Small intestine (tissue), 7 donors: Measurements from ENCODE around the gene TRMT2B. TPM values are rescaled to one million over a fixed set of nuclear protein-coding genes. Genes with fewer than 3 reads are reported as not detected.
"Not testable (repeated sequence)": the region's sequence is repeated elsewhere in the genome, so short reads cannot be mapped to it uniquely, and the experiment has no call there.

ENCODE experiments used
- DNase-seq, 2 donors: peaks; one replicate each; pipeline versions ENCODE4 v3.0.0 to v3.0.0-alpha.2; 2013
- FAIRE-seq: peaks from 2 replicates; lab custom pipeline; 2012; peaks lifted over from hg19 to GRCh38; lab: Jason Lieb, UNC
- H3K27ac ChIP-seq, 3 donors: one replicate each; pipeline ENCODE4 v1.5.1; 2013; ENCODE audit warnings: low read length in 2 of 3, mild to moderate bottlenecking in 2 of 3, control low read depth in 1 of 3, inconsistent platforms in 1 of 3, low read depth in 1 of 3, moderate library complexity in 1 of 3
- H3K27me3 ChIP-seq, 3 donors: one replicate each; pipeline ENCODE4 v1.6.1; 2013; ENCODE audit warnings: low read length in 3 of 3, inconsistent platforms in 1 of 3; ENCODE audit not compliant: control insufficient read depth in 3 of 3, insufficient read depth in 3 of 3
- H3K36me3 ChIP-seq, 3 donors: one replicate each; pipeline ENCODE4 v1.6.1; 2013; ENCODE audit warnings: low read length in 3 of 3, inconsistent platforms in 1 of 3, low read depth in 1 of 3, mild to moderate bottlenecking in 1 of 3, moderate library complexity in 1 of 3; ENCODE audit not compliant: control insufficient read depth in 3 of 3, insufficient read depth in 2 of 3
- H3K4me1 ChIP-seq, 3 donors: one replicate each; pipeline ENCODE4 v1.6.1; 2013; ENCODE audit warnings: low read length in 2 of 3, inconsistent platforms in 1 of 3, low read depth in 1 of 3, mild to moderate bottlenecking in 1 of 3, moderate library complexity in 1 of 3; ENCODE audit not compliant: control insufficient read depth in 3 of 3, insufficient read depth in 2 of 3
- H3K4me3 ChIP-seq, 3 donors: one replicate each; pipeline ENCODE4 v1.5.1; 2013; ENCODE audit warnings: low read length in 3 of 3, control low read depth in 1 of 3, inconsistent platforms in 1 of 3, low read depth in 1 of 3, mild to moderate bottlenecking in 1 of 3, moderate library complexity in 1 of 3
- H3K9me3 ChIP-seq, 2 donors: one replicate each; pipeline ENCODE4 v1.6.1; 2013; ENCODE audit warnings: low read depth in 1 of 2, low read length in 1 of 2; ENCODE audit not compliant: control insufficient read depth in 2 of 2, insufficient read depth in 1 of 2
- WGBS, 3 donors: extraction: QIAGEN DNeasy Blood & Tissue Kit; methylation state at CpG; one replicate each; pipeline ENCODE4 v1.1.7; 2013; 5-methylcytosine and 5-hydroxymethylcytosine counted together
- polyA plus RNA-seq, 4 donors: library from polyadenylated mRNA; stranded (reverse) in 3 of 4; unstranded in 1 of 4; fragments of 200-250 nt in 3 of 4; fragments of 120-200 nt in 1 of 4; gene quantifications; one replicate each; pipeline versions ENCODE4 v1.2.1 to v1.2.3, GENCODE V29; 2013
- donor health status: healthy with polysubstance abuse.
- donor health status: control.
- donor health status: control.
- donor health status: Bipolar disorder and iron deficiency.
- donor health status: healthy.

TRMT2B gene
- polyA plus RNA-seq, 4 donors = 7.3 to 18.2 (median 10.3) TPM

- Histone ChIP-seq H3K36me3 (no peaks in the 10 kb centered on the region), H3K27ac (no peak within 1 kb of the TSS), H3K27me3 (peaks cover 0 to 7% (median 0%) of the 10 kb centered on the region in 3 donors), H3K4me1 (no peaks in the 10 kb centered on the region), H3K9me3 (no peaks in the 10 kb centered on the region), H3K4me3 (peak within 1 kb of the TSS in 1 of 3 donors; percentile 49)
- FAIRE-seq (no peak), DNase-seq (peak; percentile 4 to 24)
- 5 to 28% (median 8%) methylated on average over 20 to 23 of the region's 23 CpGs for WGBS, 3 donors
These were observed 27.0 kb upstream of the TRMT2B start, which contains the start of gene TMEM35A for GRCh38 chrX:101078716-101079598. TSS of gene TMEM35A (plus strand) at chrX:101078879. CDS start at chrX:101079003, 124 bp downstream.

GRCh38 chrX:101071582-101071981 is 19.7 kb upstream of the TRMT2B start:
- Histone ChIP-seq H3K9me3 (no peaks in the 10 kb centered on the region), H3K27me3 (no peaks in the 10 kb centered on the region), H3K4me3 (no peak overlapping the region), H3K4me1 (no peaks in the 10 kb centered on the region), H3K36me3 (no peaks in the 10 kb centered on the region), H3K27ac (no peak overlapping the region)
- WGBS, 3 donors = 41 to 70% (median 53%) methylated on average over 3 of the region's 3 CpGs
- FAIRE-seq (no peak), DNase-seq (no peak)

GRCh38 chrX:101062176-101062575 is 10.3 kb upstream of the TRMT2B start:
- H3K27ac ChIP-seq = no peak overlapping the region
- no peak for DNase-seq
- no peaks in the 10 kb centered on the region for H3K36me3 ChIP-seq
- H3K4me3 ChIP-seq = no peak overlapping the region
- no peaks in the 10 kb centered on the region for H3K27me3 ChIP-seq
- no peak for FAIRE-seq
- H3K9me3 ChIP-seq = no peaks in the 10 kb centered on the region
- H3K4me1 ChIP-seq = no peaks in the 10 kb centered on the region

- no peak for FAIRE-seq
- 72 to 85% (median 83%) methylated on average over 3 of the region's 3 CpGs for WGBS, 3 donors
These were observed 5.3 kb upstream of the TRMT2B start for GRCh38 chrX:101057093-101057714.

GRCh38 chrX:101056551-101056950 is 4.6 kb upstream of the TRMT2B start:
- 87 to 93% (median 91%) methylated on average over 4 of the region's 4 CpGs for WGBS, 3 donors
- not testable (repeated sequence) for FAIRE-seq, DNase-seq, H3K27me3 ChIP-seq, H3K27ac ChIP-seq, H3K9me3 ChIP-seq, H3K4me3 ChIP-seq, H3K4me1 ChIP-seq, H3K36me3 ChIP-seq

More at GRCh38 chrX:101057093-101057714, 5.3 kb upstream of the TRMT2B start:
- no peaks in the 10 kb centered on the region for H3K36me3 ChIP-seq
- no peaks in the 10 kb centered on the region for H3K4me1 ChIP-seq
- no peak overlapping the region for H3K27ac ChIP-seq
- no peaks in the 10 kb centered on the region for H3K27me3 ChIP-seq
- no peak for DNase-seq
- no peak overlapping the region for H3K4me3 ChIP-seq
- no peaks in the 10 kb centered on the region for H3K9me3 ChIP-seq

- peak overlapping the region; percentile 75 to 97 (median 85) for H3K27ac ChIP-seq
- H3K27me3 ChIP-seq = no peaks in the 10 kb centered on the region
- H3K9me3 ChIP-seq = no peaks in the 10 kb centered on the region
- 5 to 27% (median 12%) methylated on average over 5 of the region's 5 CpGs for WGBS, 3 donors
- peaks cover 0 to 2% (median 0%) of the 10 kb centered on the region in 3 donors for H3K36me3 ChIP-seq
- DNase-seq = no peak
- H3K4me3 ChIP-seq = peak overlapping the region; percentile 25 to 69 (median 49)
- H3K4me1 ChIP-seq = no peaks in the 10 kb centered on the region
- no peak for FAIRE-seq
These were observed 760 bp downstream of the TRMT2B start for GRCh38 chrX:101051153-101051548.

- H3K9me3 ChIP-seq = no peaks in the 10 kb centered on the region
- 68 to 90% (median 85%) methylated on average over 4 of the region's 4 CpGs for WGBS, 3 donors
- FAIRE-seq (no peak), DNase-seq (no peak)
- peaks cover 0 to 12% (median 3%) of the 10 kb centered on the region in 3 donors for H3K36me3 ChIP-seq
- no peak overlapping the region for H3K27ac ChIP-seq
- no peak overlapping the region for H3K4me3 ChIP-seq
- no peaks in the 10 kb centered on the region for H3K4me1 ChIP-seq
- H3K27me3 ChIP-seq = no peaks in the 10 kb centered on the region
These were observed 11.7 kb downstream of the TRMT2B start for GRCh38 chrX:101040197-101040596.

GRCh38 chrX:101037231-101037630 is 14.7 kb downstream of the TRMT2B start:
- Histone ChIP-seq H3K4me1 (no peaks in the 10 kb centered on the region), H3K27ac (no peak overlapping the region), H3K9me3 (no peaks in the 10 kb centered on the region), H3K27me3 (no peaks in the 10 kb centered on the region), H3K36me3 (peaks cover 0 to 12% (median 3%) of the 10 kb centered on the region in 3 donors), H3K4me3 (no peak overlapping the region)
- DNase-seq = no peak
- FAIRE-seq = no peak
